Neural cell (in vitro differentiated cells): Measurements from ENCODE around the gene GSTP1. TPM values are rescaled to one million over a fixed set of nuclear protein-coding genes. Genes with fewer than 3 reads are reported as not detected.

ENCODE experiments used
- H2AFZ ChIP-seq: fragments of 200-600, 300-800 bp; sonication (generic), shearing (Covaris generic); 2 replicates; pipeline ENCODE4 v1.6.0; 2014; ENCODE audit warnings: low read depth, mild to moderate bottlenecking, antibody characterized with exemption, low read length, moderate library complexity
- H3F3A ChIP-seq: fragments of 200-600 bp; shearing (Covaris generic); 2 replicates; pipeline ENCODE4 v1.6.1; 2016; ENCODE audit warnings: mild to moderate bottlenecking, moderate library complexity, mixed read lengths, antibody characterized with exemption, low read length; ENCODE audit not compliant: insufficient read depth, poor library complexity, severe bottlenecking
- H3K27ac ChIP-seq: fragments of 200-600, 300-800 bp; sonication (generic), shearing (Covaris generic); 2 replicates; pipeline ENCODE4 v1.5.1; 2014; ENCODE audit warnings: mild to moderate bottlenecking, low read length, moderate library complexity
- H3K27me3 ChIP-seq: fragments of 300-800, 200-600 bp; sonication (generic), shearing (Covaris generic); 2 replicates; pipeline ENCODE4 v1.6.0; 2014; ENCODE audit warnings: mild to moderate bottlenecking, low read depth, low read length, moderate library complexity; ENCODE audit not compliant: insufficient read depth
- H3K36me3 ChIP-seq: fragments of 300-800, 200-600 bp; sonication (generic), shearing (Covaris generic); 2 replicates; pipeline ENCODE4 v1.5.1; 2014; ENCODE audit warnings: mild to moderate bottlenecking, antibody characterized with exemption, low read length, moderate library complexity; ENCODE audit not compliant: insufficient read depth
- H3K4me2 ChIP-seq: fragments of 300-800, 200-600 bp; sonication (generic), shearing (Covaris generic); 2 replicates; pipeline ENCODE4 v1.6.0; 2014; ENCODE audit warnings: mild to moderate bottlenecking, low read length
- H3K4me3 ChIP-seq: fragments of 300-800, 200-600 bp; sonication (generic), shearing (Covaris generic); 2 replicates; pipeline ENCODE4 v1.5.1; 2014; ENCODE audit warnings: mild to moderate bottlenecking, low read length, moderate library complexity
- H3K79me2 ChIP-seq: fragments of 200-600 bp; shearing (Covaris generic); replicated peaks from 2 replicates; pipeline ENCODE4 v1.6.0; 2014; ENCODE audit warnings: mild to moderate bottlenecking, low read length, moderate library complexity; ENCODE audit not compliant: insufficient read depth
- H3K9ac ChIP-seq: fragments of 300-800, 200-600 bp; sonication (generic), shearing (Covaris generic); 2 replicates; pipeline ENCODE4 v1.6.1; 2016; ENCODE audit warnings: mild to moderate bottlenecking, low read length, mixed read lengths
- H3K9me2 ChIP-seq: fragments of 200-600 bp; shearing (Covaris generic); 2 replicates; pipeline ENCODE4 v1.6.1; 2016; ENCODE audit warnings: mild to moderate bottlenecking, low read length, mixed read lengths; ENCODE audit not compliant: insufficient read depth
- H3K9me3 ChIP-seq: fragments of 200-600, 300-800 bp; sonication (generic), shearing (Covaris generic); 2 replicates; pipeline ENCODE4 v1.6.1; 2016; ENCODE audit warnings: mild to moderate bottlenecking, mixed run types, low read length, moderate library complexity, mixed read lengths
- H4K20me1 ChIP-seq: fragments of 200-600 bp; shearing (Covaris generic); 2 replicates; pipeline ENCODE4 v1.6.1; 2016; ENCODE audit warnings: mild to moderate bottlenecking, mixed run types; ENCODE audit not compliant: insufficient read depth
- EZH2 ChIP-seq: fragments of 200-600, 300-800 bp; shearing (Covaris generic), sonication (generic); IDR thresholded peaks from 2 replicates; pipeline ENCODE4 v1.6.1; 2014; ENCODE audit warnings: antibody characterized with exemption, low read length, borderline replicate concordance, mild to moderate bottlenecking; ENCODE audit not compliant: insufficient read depth, poor library complexity, severe bottlenecking
- MXI1 ChIP-seq: fragments of 450-650 bp; conservative IDR thresholded peaks from 2 replicates; pipeline ENCODE4 v1.6.1; 2014; ENCODE audit warnings: antibody characterized with exemption, mild to moderate bottlenecking; ENCODE audit not compliant: poor library complexity, severe bottlenecking
- POLR2AphosphoS5 ChIP-seq: IDR thresholded peaks from 2 replicates; pipeline ENCODE4 v1.6.1; 2012
- RAD21 ChIP-seq: fragments of 450-650 bp; conservative IDR thresholded peaks from 2 replicates; pipeline ENCODE4 v1.6.1; 2014; ENCODE audit warnings: antibody characterized with exemption, mild to moderate bottlenecking, moderate library complexity
- SMC3 ChIP-seq: fragments of 450-650 bp; conservative IDR thresholded peaks from 2 replicates; pipeline ENCODE4 v1.6.1; 2014; ENCODE audit warnings: antibody characterized with exemption, mild to moderate bottlenecking, moderate library complexity; ENCODE audit not compliant: poor library complexity
- polyA plus RNA-seq: library from polyadenylated mRNA; depleted of rRNA; stranded (reverse); fragments of >200 nt; gene quantifications from 2 replicates; pipeline ENCODE4 v1.2.3, GENCODE V29; 2014
- TF ChIP-seq, protein P1 (sequence below): IDR thresholded peaks from 2 replicates; pipeline ENCODE4 v1.6.1; 2012; ENCODE audit warnings: borderline replicate concordance
- TF ChIP-seq, protein P2 (sequence below): fragments of 450-650 bp; IDR thresholded peaks from 2 replicates; pipeline ENCODE4 v1.5.1; 2014; ENCODE audit warnings: antibody characterized with exemption, mild to moderate bottlenecking, moderate library complexity; ENCODE audit not compliant: poor library complexity, severe bottlenecking

GSTP1 gene
- polyA plus RNA-seq, 1 donor from 2014 or later: 94.6 TPM

DNA sequence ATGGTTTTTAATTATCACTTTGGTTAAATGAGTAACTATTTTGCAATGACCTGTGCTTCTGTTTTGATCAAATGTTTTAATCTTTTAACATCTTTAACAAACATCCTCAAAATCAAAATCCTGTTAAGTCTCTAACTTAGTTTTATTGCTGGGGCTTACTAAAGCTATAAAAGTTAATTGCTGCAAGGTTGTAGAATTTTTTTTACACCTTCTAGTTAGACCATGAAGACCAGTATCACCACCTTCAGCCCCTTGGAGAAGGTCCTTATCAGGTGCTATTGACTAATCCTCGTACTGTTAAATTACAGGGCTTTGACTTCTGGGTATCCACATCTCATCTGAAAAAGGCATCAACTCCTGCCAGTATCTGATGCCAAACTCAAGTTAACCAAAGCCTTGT lies 48.1 kb upstream of the GSTP1 start:
- no peak for TF ChIP-seq EZH2
- TF ChIP-seq MXI1: no peak
- TF ChIP-seq RAD21: no peak
- TF ChIP-seq, protein P1, sequence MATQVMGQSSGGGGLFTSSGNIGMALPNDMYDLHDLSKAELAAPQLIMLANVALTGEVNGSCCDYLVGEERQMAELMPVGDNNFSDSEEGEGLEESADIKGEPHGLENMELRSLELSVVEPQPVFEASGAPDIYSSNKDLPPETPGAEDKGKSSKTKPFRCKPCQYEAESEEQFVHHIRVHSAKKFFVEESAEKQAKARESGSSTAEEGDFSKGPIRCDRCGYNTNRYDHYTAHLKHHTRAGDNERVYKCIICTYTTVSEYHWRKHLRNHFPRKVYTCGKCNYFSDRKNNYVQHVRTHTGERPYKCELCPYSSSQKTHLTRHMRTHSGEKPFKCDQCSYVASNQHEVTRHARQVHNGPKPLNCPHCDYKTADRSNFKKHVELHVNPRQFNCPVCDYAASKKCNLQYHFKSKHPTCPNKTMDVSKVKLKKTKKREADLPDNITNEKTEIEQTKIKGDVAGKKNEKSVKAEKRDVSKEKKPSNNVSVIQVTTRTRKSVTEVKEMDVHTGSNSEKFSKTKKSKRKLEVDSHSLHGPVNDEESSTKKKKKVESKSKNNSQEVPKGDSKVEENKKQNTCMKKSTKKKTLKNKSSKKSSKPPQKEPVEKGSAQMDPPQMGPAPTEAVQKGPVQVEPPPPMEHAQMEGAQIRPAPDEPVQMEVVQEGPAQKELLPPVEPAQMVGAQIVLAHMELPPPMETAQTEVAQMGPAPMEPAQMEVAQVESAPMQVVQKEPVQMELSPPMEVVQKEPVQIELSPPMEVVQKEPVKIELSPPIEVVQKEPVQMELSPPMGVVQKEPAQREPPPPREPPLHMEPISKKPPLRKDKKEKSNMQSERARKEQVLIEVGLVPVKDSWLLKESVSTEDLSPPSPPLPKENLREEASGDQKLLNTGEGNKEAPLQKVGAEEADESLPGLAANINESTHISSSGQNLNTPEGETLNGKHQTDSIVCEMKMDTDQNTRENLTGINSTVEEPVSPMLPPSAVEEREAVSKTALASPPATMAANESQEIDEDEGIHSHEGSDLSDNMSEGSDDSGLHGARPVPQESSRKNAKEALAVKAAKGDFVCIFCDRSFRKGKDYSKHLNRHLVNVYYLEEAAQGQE: no peak
- no peak for TF ChIP-seq SMC3
- Histone ChIP-seq H3K36me3 (no peaks in the 10 kb centered on the region), H3F3A (no peaks in the 10 kb centered on the region), H2AFZ (no peak overlapping the region), H3K4me2 (no peak overlapping the region), H3K9ac (no peak overlapping the region), H3K9me3 (no peaks in the 10 kb centered on the region), H3K27me3 (no peaks in the 10 kb centered on the region), H4K20me1 (no peaks in the 10 kb centered on the region), H3K9me2 (no peaks in the 10 kb centered on the region), H3K4me3 (no peak overlapping the region), H3K79me2 (no peaks in the 10 kb centered on the region), H3K27ac (no peak overlapping the region)

DNA sequence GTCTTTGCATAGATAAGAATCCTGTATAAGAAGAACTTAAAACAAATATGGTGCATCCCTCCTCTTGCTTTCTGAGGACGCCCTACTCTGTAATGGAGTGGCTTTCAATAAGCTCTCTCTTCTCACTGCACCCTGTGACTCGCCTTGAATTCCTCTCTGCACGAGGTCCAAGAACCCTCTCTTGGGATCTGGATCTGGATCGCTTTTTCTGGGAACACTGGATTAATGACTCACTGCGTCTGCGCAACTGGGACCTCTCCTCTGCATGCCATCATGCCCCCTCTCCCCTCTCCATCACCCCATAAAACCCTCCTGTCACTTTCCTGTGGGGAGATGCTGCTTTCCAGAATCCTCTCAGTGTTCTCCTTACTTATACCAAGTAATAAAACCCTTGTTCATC lies 45.3 kb upstream of the GSTP1 start:
- no peaks in the 10 kb centered on the region for H3K79me2 ChIP-seq
- H2AFZ ChIP-seq: no peak overlapping the region
- no peaks in the 10 kb centered on the region for H3F3A ChIP-seq
- H3K9ac ChIP-seq: no peak overlapping the region
- H3K27ac ChIP-seq: no peak overlapping the region
- no peak overlapping the region for H3K4me2 ChIP-seq
- no peaks in the 10 kb centered on the region for H3K9me3 ChIP-seq
- no peaks in the 10 kb centered on the region for H4K20me1 ChIP-seq
- H3K27me3 ChIP-seq: no peaks in the 10 kb centered on the region
- H3K9me2 ChIP-seq: no peaks in the 10 kb centered on the region
- no peak overlapping the region for H3K4me3 ChIP-seq
- H3K36me3 ChIP-seq: no peaks in the 10 kb centered on the region
- no peak for TF ChIP-seq SMC3
- TF ChIP-seq MXI1: no peak
- TF ChIP-seq POLR2AphosphoS5: no peak

DNA sequence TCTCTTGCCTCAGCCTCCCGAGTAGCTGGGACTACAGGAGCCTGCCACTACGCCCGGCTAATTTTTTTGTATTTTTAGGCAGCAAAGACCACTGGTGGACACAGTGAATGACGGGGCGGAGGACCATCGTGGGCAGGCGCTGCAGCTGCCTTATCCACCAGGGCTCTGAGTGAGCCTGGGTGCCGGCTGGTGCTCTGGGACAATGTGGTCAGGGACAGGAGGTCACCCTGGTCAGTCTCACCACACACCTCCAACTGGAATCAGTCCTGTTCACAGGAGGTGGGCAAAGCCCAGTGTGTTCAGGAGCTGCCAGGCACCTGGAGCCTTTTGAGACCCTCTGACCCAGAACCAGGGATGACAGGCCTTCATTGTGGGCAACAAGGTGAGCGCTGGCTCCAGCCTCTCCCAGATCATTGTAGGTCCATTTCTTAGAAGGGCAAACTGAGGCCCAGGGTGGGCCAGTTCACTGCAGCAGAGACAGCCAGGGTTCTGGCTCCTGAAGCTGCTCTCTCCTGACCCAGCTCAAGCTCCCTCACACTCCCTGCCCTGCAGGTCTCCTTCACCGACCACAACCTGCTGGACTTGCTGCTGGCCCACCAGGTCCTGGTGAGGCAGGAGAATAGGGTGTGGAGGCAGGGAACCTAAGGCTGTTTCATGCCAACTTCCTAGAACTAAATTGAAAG lies 44.6 kb upstream of the GSTP1 start:
- Histone ChIP-seq H3K27me3 (no peaks in the 10 kb centered on the region), H3K27ac (no peak overlapping the region), H3K9ac (no peak overlapping the region), H4K20me1 (no peaks in the 10 kb centered on the region), H3K36me3 (no peaks in the 10 kb centered on the region), H2AFZ (no peak overlapping the region), H3K4me3 (no peak overlapping the region), H3F3A (no peaks in the 10 kb centered on the region), H3K79me2 (no peaks in the 10 kb centered on the region), H3K4me2 (no peak overlapping the region), H3K9me3 (no peaks in the 10 kb centered on the region), H3K9me2 (no peaks in the 10 kb centered on the region)
- TF ChIP-seq, protein P2, sequence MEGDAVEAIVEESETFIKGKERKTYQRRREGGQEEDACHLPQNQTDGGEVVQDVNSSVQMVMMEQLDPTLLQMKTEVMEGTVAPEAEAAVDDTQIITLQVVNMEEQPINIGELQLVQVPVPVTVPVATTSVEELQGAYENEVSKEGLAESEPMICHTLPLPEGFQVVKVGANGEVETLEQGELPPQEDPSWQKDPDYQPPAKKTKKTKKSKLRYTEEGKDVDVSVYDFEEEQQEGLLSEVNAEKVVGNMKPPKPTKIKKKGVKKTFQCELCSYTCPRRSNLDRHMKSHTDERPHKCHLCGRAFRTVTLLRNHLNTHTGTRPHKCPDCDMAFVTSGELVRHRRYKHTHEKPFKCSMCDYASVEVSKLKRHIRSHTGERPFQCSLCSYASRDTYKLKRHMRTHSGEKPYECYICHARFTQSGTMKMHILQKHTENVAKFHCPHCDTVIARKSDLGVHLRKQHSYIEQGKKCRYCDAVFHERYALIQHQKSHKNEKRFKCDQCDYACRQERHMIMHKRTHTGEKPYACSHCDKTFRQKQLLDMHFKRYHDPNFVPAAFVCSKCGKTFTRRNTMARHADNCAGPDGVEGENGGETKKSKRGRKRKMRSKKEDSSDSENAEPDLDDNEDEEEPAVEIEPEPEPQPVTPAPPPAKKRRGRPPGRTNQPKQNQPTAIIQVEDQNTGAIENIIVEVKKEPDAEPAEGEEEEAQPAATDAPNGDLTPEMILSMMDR: no peak
- no peak for TF ChIP-seq MXI1
